Mononuclear cell (primary cell): ENCODE measurements around the gene POMGNT2. TPM values are rescaled to one million over a fixed set of nuclear protein-coding genes. Genes with fewer than 3 reads are reported as not detected.

Source experiments
- H3K27me3 ChIP-seq: 2 replicates; pipeline ENCODE4 v1.6.0; 2011; ENCODE audit warnings: low read length, control low read depth; ENCODE audit not compliant: insufficient read depth
- H3K4me1 ChIP-seq: 2 replicates; pipeline ENCODE4 v1.5.1; 2011; ENCODE audit warnings: mild to moderate bottlenecking, low read length, control low read depth; ENCODE audit not compliant: insufficient read depth
- H3K4me3 ChIP-seq: 2 replicates; pipeline ENCODE4 v1.5.1; 2011; ENCODE audit warnings: mild to moderate bottlenecking, low read length, moderate library complexity
- H3K9me3 ChIP-seq: 2 replicates; pipeline ENCODE4 v1.5.1; 2011; ENCODE audit warnings: low read depth, mild to moderate bottlenecking, control low read depth, low read length
- total RNA-seq: library from RNA; depleted of rRNA; stranded (reverse); fragments of >200 nt; gene quantifications from one replicate; pipeline ENCODE4 v1.2.3, GENCODE V29; 2012

Gene POMGNT2
- total RNA-seq, 1 donor, result 3.6 TPM

GRCh38 chr3:43091481-43091880, 14.4 kb downstream of the POMGNT2 start:
- no peaks in the 10 kb centered on the region for H3K4me1 ChIP-seq
- no peaks in the 10 kb centered on the region for H3K27me3 ChIP-seq
- no peak overlapping the region for H3K4me3 ChIP-seq
- no peaks in the 10 kb centered on the region for H3K9me3 ChIP-seq

- Histone ChIP-seq H3K4me3 (no peak overlapping the region), H3K27me3 (no peaks in the 10 kb centered on the region), H3K9me3 (no peaks in the 10 kb centered on the region), H3K4me1 (no peaks in the 10 kb centered on the region)
Measured at GRCh38 chr3:43090238-43090637, 15.6 kb downstream of the POMGNT2 start.

GRCh38 chr3:43089081-43089480, 16.8 kb downstream of the POMGNT2 start:
- Histone ChIP-seq H3K4me1 (no peaks in the 10 kb centered on the region), H3K9me3 (no peaks in the 10 kb centered on the region), H3K4me3 (no peak overlapping the region), H3K27me3 (no peaks in the 10 kb centered on the region)

- Histone ChIP-seq H3K9me3 (no peaks in the 10 kb centered on the region), H3K27me3 (no peaks in the 10 kb centered on the region), H3K4me3 (no peak overlapping the region), H3K4me1 (no peaks in the 10 kb centered on the region)
Measured at GRCh38 chr3:43087249-43087776, 18.6 kb downstream of the POMGNT2 start.

GRCh38 chr3:43086460-43087165, 19.3 kb downstream of the POMGNT2 start:
- no peaks in the 10 kb centered on the region for H3K27me3 ChIP-seq
- H3K4me3 ChIP-seq, result no peak overlapping the region
- H3K9me3 ChIP-seq, result no peaks in the 10 kb centered on the region
- no peaks in the 10 kb centered on the region for H3K4me1 ChIP-seq

GRCh38 chr3:43082457-43082856, 23.4 kb downstream of the POMGNT2 start:
- Histone ChIP-seq H3K9me3 (no peaks in the 10 kb centered on the region), H3K4me1 (no peaks in the 10 kb centered on the region), H3K4me3 (no peak overlapping the region), H3K27me3 (no peaks in the 10 kb centered on the region)

GRCh38 chr3:43081796-43082195, 24.1 kb downstream of the POMGNT2 start:
- Histone ChIP-seq H3K4me3 (no peak overlapping the region), H3K4me1 (no peaks in the 10 kb centered on the region), H3K9me3 (no peaks in the 10 kb centered on the region), H3K27me3 (no peaks in the 10 kb centered on the region)

- Histone ChIP-seq H3K9me3 (no peaks in the 10 kb centered on the region), H3K27me3 (no peaks in the 10 kb centered on the region), H3K4me1 (no peaks in the 10 kb centered on the region)
Measured at GRCh38 chr3:43080726-43081568, 24.9 kb downstream of the POMGNT2 start.

GRCh38 chr3:43079536-43080332, 26.1 kb downstream of the POMGNT2 start:
- no peaks in the 10 kb centered on the region for H3K4me1 ChIP-seq
- no peaks in the 10 kb centered on the region for H3K9me3 ChIP-seq
- no peaks in the 10 kb centered on the region for H3K27me3 ChIP-seq
- H3K4me3 ChIP-seq, result no peak overlapping the region

More at GRCh38 chr3:43080726-43081568, 24.9 kb downstream of the POMGNT2 start:
- H3K4me3 ChIP-seq, result no peak overlapping the region

GRCh38 chr3:43077707-43078106, 28.2 kb downstream of the POMGNT2 start:
- H3K4me3 ChIP-seq, result no peak overlapping the region
- no peaks in the 10 kb centered on the region for H3K27me3 ChIP-seq
- no peaks in the 10 kb centered on the region for H3K4me1 ChIP-seq
- H3K9me3 ChIP-seq, result no peaks in the 10 kb centered on the region

GRCh38 chr3:43077261-43077660, 28.6 kb downstream of the POMGNT2 start:
- Histone ChIP-seq H3K27me3 (no peaks in the 10 kb centered on the region), H3K4me1 (no peaks in the 10 kb centered on the region), H3K4me3 (no peak overlapping the region), H3K9me3 (no peaks in the 10 kb centered on the region)

- H3K9me3 ChIP-seq, result no peaks in the 10 kb centered on the region
- H3K4me3 ChIP-seq, result no peak overlapping the region
- no peaks in the 10 kb centered on the region for H3K4me1 ChIP-seq
- H3K27me3 ChIP-seq, result no peaks in the 10 kb centered on the region
Measured at GRCh38 chr3:43076857-43077256, 29.0 kb downstream of the POMGNT2 start.

- no peak overlapping the region for H3K4me3 ChIP-seq
- H3K27me3 ChIP-seq, result no peaks in the 10 kb centered on the region
- H3K4me1 ChIP-seq, result no peaks in the 10 kb centered on the region
- no peaks in the 10 kb centered on the region for H3K9me3 ChIP-seq
Measured at GRCh38 chr3:43075904-43076661, 29.8 kb downstream of the POMGNT2 start.

GRCh38 chr3:43074901-43075689, 30.8 kb downstream of the POMGNT2 start:
- Histone ChIP-seq H3K27me3 (no peaks in the 10 kb centered on the region), H3K4me1 (no peaks in the 10 kb centered on the region), H3K4me3 (no peak overlapping the region), H3K9me3 (no peaks in the 10 kb centered on the region)
